SK-N-SH (cell line): ENCODE results near the gene HPN.

Experiments
- NFIC ChIP-seq: IDR thresholded peaks from 2 replicates; pipeline ENCODE4 v1.4.0; 2012; ENCODE audit warnings: borderline replicate concordance
- POLR2AphosphoS5 ChIP-seq: IDR thresholded peaks from 2 replicates; pipeline ENCODE4 v1.6.1; 2012; ENCODE audit warnings: low read depth, low read length
- RFX5 ChIP-seq: IDR thresholded peaks from 2 replicates; pipeline ENCODE4 v1.6.1; 2012; ENCODE audit warnings: mild to moderate bottlenecking, improper control_type of control experiment, low read length
- TF ChIP-seq, protein P1 (sequence below): fragments of 200-600 bp; sonication (generic); IDR thresholded peaks from 2 replicates; pipeline ENCODE4 v1.6.1; 2017; ENCODE audit warnings: antibody characterized with exemption, mild to moderate bottlenecking, moderate library complexity

DNA sequence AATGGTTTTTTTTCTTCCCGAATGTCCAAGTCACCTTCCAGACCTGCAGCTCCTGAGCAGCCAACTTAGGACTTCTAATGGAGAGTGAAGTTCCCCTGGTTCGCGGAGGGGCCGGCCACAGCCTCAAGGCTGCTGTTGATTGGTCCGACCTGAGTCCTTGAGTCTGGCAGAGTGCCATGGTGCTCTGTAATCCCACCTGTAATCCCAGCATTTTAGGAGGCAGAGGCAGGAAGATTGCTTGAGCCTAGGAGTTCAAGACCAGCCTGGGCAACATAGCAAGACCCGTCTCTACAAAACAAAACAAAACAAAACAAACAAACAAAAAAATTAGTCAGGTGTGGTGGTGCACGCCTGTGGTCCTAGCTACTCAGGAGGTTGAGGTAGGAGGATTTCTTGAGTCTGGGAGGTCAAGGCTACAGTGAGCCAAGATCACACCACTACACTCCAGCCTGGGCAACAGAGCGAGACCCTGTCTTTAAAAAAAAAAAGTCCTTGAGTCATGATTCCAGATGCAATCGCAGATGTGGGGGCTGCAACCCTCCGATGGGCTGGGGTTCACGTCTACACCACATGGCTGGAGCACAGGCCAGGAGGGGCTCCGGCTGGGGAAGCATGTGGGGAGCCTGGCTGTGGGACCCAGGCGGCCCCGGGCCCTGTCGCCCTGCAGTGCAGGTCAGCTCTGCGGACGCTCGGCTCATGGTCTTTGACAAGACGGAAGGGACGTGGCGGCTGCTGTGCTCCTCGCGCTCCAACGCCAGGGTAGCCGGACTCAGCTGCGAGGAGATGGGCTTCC, 17.7 kb downstream of the HPN start:
- TF ChIP-seq, protein P1, sequence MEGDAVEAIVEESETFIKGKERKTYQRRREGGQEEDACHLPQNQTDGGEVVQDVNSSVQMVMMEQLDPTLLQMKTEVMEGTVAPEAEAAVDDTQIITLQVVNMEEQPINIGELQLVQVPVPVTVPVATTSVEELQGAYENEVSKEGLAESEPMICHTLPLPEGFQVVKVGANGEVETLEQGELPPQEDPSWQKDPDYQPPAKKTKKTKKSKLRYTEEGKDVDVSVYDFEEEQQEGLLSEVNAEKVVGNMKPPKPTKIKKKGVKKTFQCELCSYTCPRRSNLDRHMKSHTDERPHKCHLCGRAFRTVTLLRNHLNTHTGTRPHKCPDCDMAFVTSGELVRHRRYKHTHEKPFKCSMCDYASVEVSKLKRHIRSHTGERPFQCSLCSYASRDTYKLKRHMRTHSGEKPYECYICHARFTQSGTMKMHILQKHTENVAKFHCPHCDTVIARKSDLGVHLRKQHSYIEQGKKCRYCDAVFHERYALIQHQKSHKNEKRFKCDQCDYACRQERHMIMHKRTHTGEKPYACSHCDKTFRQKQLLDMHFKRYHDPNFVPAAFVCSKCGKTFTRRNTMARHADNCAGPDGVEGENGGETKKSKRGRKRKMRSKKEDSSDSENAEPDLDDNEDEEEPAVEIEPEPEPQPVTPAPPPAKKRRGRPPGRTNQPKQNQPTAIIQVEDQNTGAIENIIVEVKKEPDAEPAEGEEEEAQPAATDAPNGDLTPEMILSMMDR, result no peak
- no peak for TF ChIP-seq POLR2AphosphoS5
- no peak for TF ChIP-seq RFX5
- no peak for TF ChIP-seq NFIC
